ENCODE results near the gene IKZF1. TPM values are rescaled to one million over a fixed set of nuclear protein-coding genes. Genes with fewer than 3 reads are reported as not detected.

The IKZF1 gene
- total and polyA plus RNA-seq, 5 experiments from 2014 or later: 145 to 435 (median 257) TPM

- H3K9me3 Mint-ChIP-seq: no peaks in the 10 kb centered on the region
- peaks cover 0 to under 1% (median 0%) of the 10 kb centered on the region in 5 donors for H3K27me3 Mint-ChIP-seq
- peak overlapping the region; percentile 70 to 99 (median 98) for H3K27ac Mint-ChIP-seq
- DNase-seq (peak in 6 of 10 donors; percentile 5 to 71 (median 14)), ATAC-seq (peak; percentile 43 to 54)
- peak overlapping the region; percentile 89 to 99 (median 93) for H3K4me3 Mint-ChIP-seq
- peaks cover 10 to 16% (median 16%) of the 10 kb centered on the region in 3 donors for H3K36me3 Mint-ChIP-seq
- peaks cover 16 to 30% (median 22%) of the 10 kb centered on the region in 4 donors for H3K4me1 Mint-ChIP-seq
- POLR2A ChIA-PET: interaction anchor here (0.6 to 1.5 kb wide), 11 partner anchors 10 to 357 kb away, joined by 3 to 5 read pairs (median 3); no protein-coding TSS in a partner anchor
Measured at GRCh38 chr7:50450590-50451032, 146.1 kb downstream of the IKZF1 start.

Other genes with a start within 250 kb of the IKZF1 start
- not detected for gene ZPBP, start 211.5 kb upstream of the IKZF1 start, total RNA-seq
- not detected for gene ZPBP, start 211.5 kb upstream of the IKZF1 start, polyA plus RNA-seq
- gene FIGNL1, start 145.6 kb downstream of the IKZF1 start, total RNA-seq: 10 to 100 TPM; 14.8 to 15.1 TPM
- gene FIGNL1, start 145.6 kb downstream of the IKZF1 start, polyA plus RNA-seq: 10 to 100 TPM in 1 of 3 donors, 1 to 10 TPM in 2; 4.2 to 10.2 (median 7.2) TPM

Measured in naive thymus-derived CD8-positive, alpha-beta T cell (primary cell).